GM12878 (cell line): Measurements from ENCODE around the gene PSMB7.

ENCODE experiments used
- ATF3 ChIP-seq: IDR thresholded peaks from 2 replicates; pipeline ENCODE4 v1.6.1; 2011; ENCODE audit warnings: low read depth, mild to moderate bottlenecking, low read length, moderate library complexity, borderline replicate concordance; ENCODE audit errors: extremely low read depth
- NFIC ChIP-seq: IDR thresholded peaks from 2 replicates; pipeline ENCODE4 v1.6.1; 2012; ENCODE audit warnings: low read depth, mild to moderate bottlenecking, inconsistent platforms, low read length, moderate library complexity
- PAX8 ChIP-seq: fragments of 450-650 bp; IDR thresholded peaks from 2 replicates; pipeline ENCODE4 v1.6.1; 2017; ENCODE audit warnings: mild to moderate bottlenecking, moderate library complexity
- TARDBP ChIP-seq: IDR thresholded peaks from 2 replicates; pipeline ENCODE4 v1.6.1; 2016; ENCODE audit warnings: borderline replicate concordance
- ZBTB33 ChIP-seq: fragments of 450-650 bp; IDR thresholded peaks from 2 replicates; pipeline ENCODE4 v1.6.1; 2017; ENCODE audit warnings: mild to moderate bottlenecking
- ZNF207 ChIP-seq: fragments of 450-650 bp; IDR thresholded peaks from 2 replicates; pipeline ENCODE4 v1.6.1; 2014; ENCODE audit warnings: antibody characterized with exemption, mild to moderate bottlenecking, borderline replicate concordance
- TF ChIP-seq, protein P1 (sequence below), 3 experiments: IDR thresholded peaks in 2 of 3; conservative IDR thresholded peaks in 1 of 3; 2 replicates each; pipeline ENCODE4 v1.5.1; 2011; ENCODE audit warnings: low read depth in 3 of 3, low read length in 3 of 3, mild to moderate bottlenecking in 3 of 3, control low read depth in 2 of 3, moderate library complexity in 2 of 3, inconsistent platforms in 1 of 3, mixed read lengths in 1 of 3; ENCODE audit not compliant: control insufficient read depth in 2 of 3, insufficient read depth in 1 of 3; ENCODE audit errors: extremely low read depth in 1 of 3
- TF ChIP-seq, protein P2 (sequence below): fragments of 150-350 bp; IDR thresholded peaks from 2 replicates; pipeline ENCODE4 v1.6.1; 2014; ENCODE audit warnings: mild to moderate bottlenecking, low read depth, low read length

- no peak for TF ChIP-seq NFIC
- no peak for TF ChIP-seq ATF3
- no peak for TF ChIP-seq TARDBP
- TF ChIP-seq ZNF207, result no peak
- no peak for TF ChIP-seq ZBTB33
- TF ChIP-seq, protein P1, sequence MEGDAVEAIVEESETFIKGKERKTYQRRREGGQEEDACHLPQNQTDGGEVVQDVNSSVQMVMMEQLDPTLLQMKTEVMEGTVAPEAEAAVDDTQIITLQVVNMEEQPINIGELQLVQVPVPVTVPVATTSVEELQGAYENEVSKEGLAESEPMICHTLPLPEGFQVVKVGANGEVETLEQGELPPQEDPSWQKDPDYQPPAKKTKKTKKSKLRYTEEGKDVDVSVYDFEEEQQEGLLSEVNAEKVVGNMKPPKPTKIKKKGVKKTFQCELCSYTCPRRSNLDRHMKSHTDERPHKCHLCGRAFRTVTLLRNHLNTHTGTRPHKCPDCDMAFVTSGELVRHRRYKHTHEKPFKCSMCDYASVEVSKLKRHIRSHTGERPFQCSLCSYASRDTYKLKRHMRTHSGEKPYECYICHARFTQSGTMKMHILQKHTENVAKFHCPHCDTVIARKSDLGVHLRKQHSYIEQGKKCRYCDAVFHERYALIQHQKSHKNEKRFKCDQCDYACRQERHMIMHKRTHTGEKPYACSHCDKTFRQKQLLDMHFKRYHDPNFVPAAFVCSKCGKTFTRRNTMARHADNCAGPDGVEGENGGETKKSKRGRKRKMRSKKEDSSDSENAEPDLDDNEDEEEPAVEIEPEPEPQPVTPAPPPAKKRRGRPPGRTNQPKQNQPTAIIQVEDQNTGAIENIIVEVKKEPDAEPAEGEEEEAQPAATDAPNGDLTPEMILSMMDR (IDR thresholded peaks at IDR 0.05 in 2 of 3, conservative IDR thresholded peaks at IDR 0.05 in 1 of 3; ENCODE audit: control insufficient read depth in 2 of 3, extremely low read depth in 1 of 3, insufficient read depth in 1 of 3, low read depth in 3 of 3, low read length in 3 of 3), result no peak
- TF ChIP-seq PAX8, result no peak
- TF ChIP-seq, protein P2, sequence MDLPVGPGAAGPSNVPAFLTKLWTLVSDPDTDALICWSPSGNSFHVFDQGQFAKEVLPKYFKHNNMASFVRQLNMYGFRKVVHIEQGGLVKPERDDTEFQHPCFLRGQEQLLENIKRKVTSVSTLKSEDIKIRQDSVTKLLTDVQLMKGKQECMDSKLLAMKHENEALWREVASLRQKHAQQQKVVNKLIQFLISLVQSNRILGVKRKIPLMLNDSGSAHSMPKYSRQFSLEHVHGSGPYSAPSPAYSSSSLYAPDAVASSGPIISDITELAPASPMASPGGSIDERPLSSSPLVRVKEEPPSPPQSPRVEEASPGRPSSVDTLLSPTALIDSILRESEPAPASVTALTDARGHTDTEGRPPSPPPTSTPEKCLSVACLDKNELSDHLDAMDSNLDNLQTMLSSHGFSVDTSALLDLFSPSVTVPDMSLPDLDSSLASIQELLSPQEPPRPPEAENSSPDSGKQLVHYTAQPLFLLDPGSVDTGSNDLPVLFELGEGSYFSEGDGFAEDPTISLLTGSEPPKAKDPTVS, result no peak
Observed at GRCh38 chr9:124303762-124304161, 111.5 kb downstream of the PSMB7 start.
